Raji (cell line): ENCODE data around the gene UCK1.

Experiments
- POLR2A ChIP-seq: IDR thresholded peaks from 2 replicates; pipeline ENCODE4 v1.6.1; 2011; ENCODE audit warnings: low read depth, low read length, control low read depth; ENCODE audit not compliant: insufficient read depth

The UCK1 gene

DNA sequence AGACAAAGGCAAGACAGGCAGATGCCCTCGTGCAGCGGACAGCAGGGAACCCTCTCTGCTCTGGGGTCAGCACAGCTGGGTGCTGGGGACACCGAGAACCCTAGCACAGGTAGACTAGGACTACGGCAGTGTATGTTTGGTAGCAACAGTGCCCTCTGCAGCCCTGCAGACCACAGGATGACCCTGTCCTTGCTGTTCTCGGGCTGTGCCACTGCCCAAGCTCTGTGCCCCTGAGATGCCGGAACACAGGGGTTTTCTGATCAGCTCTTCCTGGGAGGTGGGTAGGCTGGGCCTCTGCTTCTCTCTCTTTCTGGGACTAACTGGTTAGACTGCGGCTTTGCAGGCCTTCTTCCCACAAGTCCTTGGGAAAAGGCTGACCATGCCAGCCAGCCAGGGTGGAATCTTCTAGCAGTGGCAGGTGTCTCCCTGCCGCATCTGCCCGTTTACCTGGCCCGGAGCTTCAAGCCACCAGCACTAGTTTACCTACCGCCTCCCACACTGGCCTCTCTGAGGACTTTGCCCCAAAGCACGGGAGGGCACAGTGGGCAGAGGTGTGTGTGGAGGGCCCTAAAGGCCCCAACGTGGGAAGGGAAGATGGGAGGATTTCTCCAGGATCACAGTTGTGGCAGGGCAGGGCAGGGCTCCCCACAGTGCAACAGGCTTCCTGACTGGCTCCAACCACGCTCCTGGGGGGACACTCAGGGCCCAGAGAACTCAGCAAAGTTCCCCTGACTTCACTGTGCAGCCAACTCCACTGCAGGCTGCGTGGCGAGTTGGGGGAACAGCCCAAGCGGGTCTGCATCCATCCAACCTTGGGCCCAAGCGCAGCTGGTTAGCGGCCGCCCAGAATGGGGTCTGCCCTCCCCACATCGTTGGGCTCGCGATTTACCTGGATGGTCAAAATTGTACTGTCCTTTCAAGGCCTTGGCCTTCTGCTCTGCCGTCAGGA is 1.2 kb downstream of the UCK1 start:
- no peak for TF ChIP-seq POLR2A

DNA sequence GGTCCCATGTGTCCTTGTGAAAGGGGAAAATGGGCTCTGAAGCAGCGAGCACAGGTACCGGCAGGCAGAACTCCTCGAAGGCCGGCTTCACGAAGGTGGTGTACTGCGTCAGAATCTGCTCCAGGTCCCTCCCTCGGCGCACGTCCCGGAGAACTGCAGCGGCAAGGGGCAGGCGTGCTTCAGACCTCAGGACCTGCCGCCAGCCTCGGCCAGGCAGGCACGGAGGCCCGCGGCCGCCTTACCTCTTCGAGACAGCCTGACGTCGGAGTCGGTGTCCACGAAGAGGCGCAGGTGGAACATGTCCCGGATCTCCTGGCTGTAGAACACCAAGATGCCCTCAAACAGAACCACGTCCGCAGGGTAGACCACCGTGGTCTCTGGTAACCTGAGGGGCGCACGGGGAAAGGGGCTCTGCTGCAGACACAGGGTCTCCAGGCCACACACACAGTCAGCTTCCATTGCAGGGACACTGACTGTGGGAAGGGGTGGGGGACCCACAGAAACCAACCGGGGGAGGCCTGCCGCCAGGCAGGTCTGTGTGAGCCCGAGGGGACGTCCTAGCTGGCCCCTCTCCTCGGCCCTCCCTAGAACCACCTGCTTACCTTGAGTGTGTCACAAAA is 2.1 kb downstream of the UCK1 start:
- no peak for TF ChIP-seq POLR2A

DNA sequence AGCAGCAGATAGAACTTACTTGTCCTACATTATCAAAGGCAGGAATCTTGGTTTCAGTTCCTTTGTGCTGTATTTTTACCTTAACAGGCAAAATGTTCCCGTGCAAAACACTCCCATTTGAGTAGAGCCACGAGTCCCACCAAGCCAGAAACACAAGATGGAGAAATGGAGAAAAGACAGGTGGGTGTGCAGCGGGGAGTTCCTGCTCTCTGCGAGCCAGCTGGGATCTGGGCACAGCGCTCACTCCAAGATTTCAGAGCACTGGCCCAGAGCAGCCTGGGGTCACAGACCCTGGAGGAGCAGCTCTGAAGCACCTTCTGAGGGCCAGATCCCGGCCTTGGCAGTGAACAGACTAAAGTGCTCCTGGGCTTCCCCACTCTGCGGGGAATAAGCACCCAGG is 2.9 kb downstream of the UCK1 start:
- TF ChIP-seq POLR2A, result no peak

DNA sequence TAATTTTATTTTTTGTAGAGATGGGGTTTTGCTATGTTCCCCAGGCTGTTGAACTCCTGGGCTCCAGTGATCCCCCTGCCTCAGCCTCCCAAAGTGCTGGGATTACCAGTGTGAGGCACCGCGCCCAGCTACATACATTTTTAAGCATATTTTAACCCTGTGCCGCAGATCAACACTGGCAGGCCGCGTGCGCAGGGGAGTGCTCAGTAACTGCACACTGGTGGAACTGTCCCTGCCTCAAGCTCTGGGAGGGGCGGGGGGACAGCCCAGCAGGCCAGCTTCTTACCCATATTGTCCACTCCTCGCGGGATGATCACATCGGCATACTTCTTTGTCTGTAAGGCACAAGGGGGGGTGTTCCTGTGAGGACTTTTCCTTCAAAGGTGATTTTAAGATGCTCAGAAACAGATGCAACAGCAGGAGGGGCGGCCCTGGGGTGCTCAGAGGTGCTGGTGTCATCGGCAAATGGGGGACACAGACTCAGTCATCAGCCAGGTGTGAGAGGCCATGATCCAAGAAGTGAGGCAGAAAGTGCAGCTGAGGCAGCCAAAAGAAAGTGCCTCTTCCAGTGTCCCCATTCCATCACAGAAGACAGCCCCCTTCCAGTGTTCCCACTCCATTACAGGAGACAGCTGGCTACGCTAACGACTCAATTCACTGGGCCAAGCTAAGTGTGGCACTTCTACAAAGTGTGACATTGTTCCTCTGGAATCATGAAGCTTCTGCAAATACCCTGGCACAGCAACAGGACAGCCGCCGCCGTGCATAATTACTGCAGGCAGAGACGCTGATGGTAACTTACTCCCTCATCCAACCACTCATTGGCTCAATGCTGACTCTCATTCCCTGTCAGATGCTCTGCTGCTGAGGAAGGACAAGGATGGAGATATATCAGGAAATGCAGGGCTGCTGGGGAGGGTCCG is 5.2 kb downstream of the UCK1 start:
- TF ChIP-seq POLR2A, result no peak

DNA sequence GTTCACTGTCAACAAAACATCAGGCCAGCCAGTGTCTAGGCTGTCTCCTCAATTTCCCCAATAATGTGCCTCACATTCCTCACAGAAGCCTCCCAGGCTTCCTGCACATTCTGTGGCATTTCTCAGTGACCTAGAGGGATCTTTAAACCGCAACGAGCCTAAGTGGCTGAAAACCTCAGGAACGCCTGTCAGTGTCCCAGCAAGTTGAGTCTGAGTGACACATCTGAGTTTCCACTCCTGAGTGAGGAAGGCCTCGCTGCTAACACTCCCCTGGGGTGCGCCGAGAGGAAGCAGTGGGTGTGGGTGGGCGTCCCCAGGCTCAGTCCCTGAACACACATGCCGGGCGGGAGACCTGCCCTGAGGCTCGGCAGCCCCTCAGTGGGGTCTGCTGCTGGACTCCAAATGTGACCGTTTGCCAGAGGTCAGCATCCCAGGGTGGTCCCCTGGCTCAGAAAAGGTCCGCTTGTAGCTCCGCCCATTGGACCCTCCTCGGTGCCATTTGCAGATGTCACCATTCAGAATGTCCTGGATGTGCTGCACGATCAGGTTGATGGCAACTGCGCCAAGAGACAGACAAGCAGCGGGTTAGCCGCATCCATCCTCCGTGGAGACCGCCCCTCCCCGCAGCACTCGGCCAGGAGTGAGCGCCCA is 6.3 kb downstream of the UCK1 start:
- no peak for TF ChIP-seq POLR2A

DNA sequence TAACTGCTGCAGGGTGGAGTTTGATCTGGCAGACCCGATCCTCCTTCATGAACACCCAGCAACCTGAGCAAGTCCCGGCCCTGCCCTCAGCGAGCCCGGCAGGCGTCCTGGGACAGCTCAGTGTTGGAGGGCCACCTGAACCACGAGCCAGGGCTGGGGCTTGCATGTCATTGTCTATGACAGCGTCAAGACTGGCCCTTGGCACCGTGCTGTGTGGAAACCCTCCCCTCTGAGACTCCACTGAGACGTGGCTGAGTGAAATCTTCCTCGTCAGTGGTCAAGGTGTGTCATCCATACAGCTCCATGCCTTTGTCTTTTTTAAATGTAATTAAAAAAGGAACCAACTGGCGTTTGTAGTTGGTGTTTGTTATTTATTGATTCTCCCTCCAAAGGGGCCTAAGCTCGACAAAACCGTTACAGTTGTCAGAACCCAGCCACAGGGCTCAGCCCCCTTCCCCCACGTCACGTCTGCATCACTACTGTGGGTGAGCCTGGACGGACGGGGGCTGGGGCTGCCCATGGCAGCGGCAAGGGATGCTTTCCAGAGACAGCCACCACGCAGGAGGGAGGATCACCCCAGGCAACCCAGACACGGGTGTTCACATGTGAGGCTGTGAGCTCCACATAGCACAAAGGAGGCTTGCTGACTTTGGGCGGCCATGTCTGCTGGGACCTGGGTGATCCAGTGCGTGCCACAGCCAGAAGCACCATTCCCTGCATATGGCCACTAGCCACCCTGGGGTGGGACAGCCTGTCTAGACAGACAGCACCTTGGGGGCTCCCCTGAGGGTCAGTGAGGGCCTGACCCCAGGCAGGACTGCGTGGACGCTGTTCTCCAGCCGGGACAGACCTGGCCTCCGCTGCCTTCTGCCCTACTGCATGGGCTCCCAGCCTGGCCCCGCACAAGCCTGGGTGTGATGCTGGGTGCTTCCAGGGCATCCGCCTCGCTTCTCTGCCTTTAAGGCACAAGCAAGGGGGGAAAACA is 7.3 kb downstream of the UCK1 start:
- TF ChIP-seq POLR2A, result no peak

DNA sequence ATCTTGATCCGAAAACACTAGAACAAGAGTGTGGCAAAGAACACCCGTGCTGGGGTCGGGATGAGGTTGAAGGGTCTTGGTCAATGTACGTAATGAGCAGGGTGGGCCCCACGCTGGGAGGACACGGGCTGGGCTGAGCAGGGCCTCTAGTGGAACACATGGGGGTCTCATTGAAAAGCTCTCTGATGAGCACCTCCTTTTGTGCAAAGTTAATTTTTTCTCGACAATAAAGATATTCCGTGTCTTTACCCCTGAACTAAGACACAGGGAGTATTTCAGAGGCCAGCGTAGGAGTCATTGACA is 8.0 kb downstream of the UCK1 start:
- no peak for TF ChIP-seq POLR2A

DNA sequence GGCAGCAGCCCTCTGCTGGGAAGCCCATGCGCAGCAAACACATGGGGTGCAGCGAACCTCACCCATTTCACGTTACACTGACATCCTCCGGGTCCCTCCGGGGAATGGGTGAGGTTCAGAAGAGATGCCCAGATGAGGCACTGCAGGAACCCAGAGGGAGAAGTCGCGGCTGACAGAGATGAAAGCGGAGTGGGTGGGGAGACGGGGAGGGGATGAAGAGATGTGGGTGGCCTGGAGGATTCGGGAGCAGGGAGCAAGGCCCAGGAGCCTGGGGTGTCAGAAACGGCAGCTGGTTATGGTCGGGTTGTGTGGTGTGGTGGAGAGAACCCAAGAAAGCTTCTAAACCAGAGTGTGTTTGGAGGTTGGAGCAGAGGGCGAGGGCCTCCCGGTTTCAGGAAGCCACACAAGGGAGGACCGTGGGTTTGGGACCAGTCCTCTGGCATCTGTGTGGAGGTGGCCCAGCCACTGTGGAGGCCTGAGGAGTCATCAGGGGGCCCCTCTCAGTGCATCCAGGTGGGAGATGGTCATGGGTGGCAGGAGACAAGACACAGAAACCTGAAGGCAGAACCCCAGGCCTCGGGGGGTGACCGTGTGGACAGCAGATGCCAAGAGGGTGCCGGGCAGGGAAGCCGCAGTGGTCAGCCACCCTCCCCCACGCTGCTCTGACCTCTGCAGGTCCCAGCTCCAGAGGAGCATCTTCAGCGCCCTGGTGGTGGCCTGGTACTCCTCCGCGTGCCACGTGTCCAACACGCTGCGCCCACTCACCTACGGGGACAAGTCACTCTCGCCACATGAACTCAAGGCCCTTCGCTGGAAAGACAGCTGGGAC is 8.6 kb downstream of the UCK1 start:
- TF ChIP-seq POLR2A, result no peak

DNA sequence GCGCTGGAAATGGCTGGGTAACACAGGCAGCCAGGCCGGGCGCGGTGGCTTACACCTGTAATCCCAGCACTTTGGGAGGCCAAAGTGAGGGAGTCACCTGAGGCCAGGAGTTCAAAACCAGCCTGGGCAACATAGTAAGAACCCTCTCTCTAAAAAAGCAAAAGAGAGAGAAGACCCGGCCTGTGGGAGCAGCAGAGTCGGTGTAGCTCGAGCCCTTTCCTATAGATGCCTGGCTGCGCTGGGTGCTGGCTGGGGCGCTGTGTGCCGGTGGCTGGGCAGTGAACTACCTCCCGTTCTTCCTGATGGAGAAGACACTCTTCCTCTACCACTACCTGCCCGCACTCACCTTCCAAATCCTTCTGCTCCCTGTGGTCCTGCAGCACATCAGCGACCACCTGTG is 9.2 kb downstream of the UCK1 start:
- TF ChIP-seq POLR2A, result no peak

DNA sequence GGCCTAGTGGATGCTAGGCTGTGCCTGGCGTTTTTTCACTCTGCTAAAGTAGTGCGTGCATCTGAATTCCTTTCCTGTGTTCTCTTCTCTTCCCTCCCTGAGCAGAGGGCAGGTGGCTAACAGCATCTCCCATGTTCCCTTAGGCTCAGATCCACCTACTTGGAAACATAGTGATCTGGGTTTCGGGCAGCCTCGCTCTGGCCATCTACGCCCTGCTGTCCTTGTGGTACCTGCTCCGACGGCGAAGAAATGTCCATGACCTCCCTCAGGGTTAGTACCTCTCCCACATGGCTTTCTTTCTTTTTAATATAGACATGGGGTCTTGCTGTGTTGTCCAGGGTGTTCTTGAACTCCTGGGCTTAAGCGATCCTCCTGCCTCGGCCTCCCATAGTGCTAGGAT is 9.9 kb downstream of the UCK1 start:
- no peak for TF ChIP-seq POLR2A

DNA sequence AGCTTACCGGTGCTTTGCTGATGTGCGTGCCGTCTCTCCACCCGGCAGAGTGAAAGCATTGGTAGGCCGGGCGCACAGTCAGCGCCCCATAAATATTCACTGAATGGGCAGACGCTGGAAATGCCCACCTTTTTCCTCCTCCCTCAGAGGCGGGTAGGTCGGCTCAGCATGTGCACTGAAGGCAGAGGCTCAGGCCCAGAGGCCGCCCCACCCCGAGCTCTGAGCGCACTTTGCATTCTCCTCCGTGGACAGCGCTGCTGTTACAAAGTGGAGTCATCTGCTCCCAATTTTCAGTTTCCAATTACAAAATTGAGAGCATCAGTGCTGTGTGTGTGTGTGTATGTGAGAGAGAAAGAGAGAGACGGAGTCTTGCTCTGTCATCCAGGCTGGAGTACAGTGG is 10.6 kb downstream of the UCK1 start:
- no peak for TF ChIP-seq POLR2A

DNA sequence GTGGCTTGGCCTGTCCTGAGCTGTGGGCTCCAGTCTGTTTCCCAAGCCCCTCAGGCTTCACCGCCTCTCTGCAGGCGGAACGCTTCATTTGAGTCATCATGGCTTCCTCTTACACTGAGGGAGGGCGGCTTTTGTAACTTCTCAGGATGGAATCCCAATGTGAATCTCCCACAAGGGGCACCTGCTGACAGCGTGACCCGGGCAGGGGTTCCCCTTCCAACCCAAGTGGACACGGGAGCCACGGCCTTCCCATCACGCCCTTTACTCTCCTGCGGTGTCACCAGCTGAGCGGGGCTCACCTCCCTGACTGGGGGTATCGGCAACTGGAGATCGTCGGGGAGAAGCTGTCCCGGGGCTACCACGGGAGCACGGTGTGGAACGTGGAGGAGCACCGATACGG is 12.5 kb downstream of the UCK1 start:
- TF ChIP-seq POLR2A, result no peak

DNA sequence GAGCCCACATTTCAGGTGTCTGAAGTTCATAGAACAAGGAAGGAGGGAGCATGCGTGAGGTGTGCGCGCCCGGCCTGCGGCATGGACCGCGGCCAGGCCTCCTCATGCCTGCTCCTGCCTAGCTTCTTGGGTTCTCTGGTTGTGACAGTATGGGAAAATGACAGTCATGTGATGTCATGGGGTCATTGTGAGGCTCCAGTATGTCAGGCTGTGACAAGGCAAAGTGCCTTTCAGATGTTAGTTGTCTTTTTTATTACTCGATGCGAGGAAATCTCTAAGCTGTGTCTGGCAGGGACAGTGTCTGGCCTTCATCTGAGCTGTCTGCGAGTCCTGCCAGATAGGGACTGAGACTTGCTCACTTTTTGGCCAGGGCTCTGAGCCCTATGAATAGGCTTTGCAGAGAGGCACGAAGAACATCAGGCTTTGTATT is 13.3 kb downstream of the UCK1 start:
- TF ChIP-seq POLR2A, result no peak
